Hematopoietic multipotent progenitor cell treated with erythropoietin and hydrocortisone succinate and interleukin-3 and kit ligand, for 6 days (in vitro differentiated cells): ENCODE data around the gene PSMA3.

ENCODE experiments used
- DNase-seq: peaks from one replicate; pipeline ENCODE4 v3.0.0-alpha.2; 2015

PSMA3 gene

GRCh38 chr14:58272588-58273372 lies 28.1 kb downstream of the PSMA3 start:
- peak; percentile 61 for DNase-seq

- no peak for DNase-seq
Measured at GRCh38 chr14:58274881-58275280, 30.2 kb downstream of the PSMA3 start.

GRCh38 chr14:58275527-58276190 lies 31.0 kb downstream of the PSMA3 start:
- no peak for DNase-seq

- no peak for DNase-seq
Measured at GRCh38 chr14:58276208-58276607, 31.6 kb downstream of the PSMA3 start.

GRCh38 chr14:58278177-58278576 lies 33.5 kb downstream of the PSMA3 start:
- DNase-seq, result no peak

GRCh38 chr14:58280954-58281787 lies 36.5 kb downstream of the PSMA3 start:
- DNase-seq, result peak; percentile 65

GRCh38 chr14:58281969-58282368 lies 37.3 kb downstream of the PSMA3 start:
- no peak for DNase-seq

GRCh38 chr14:58282925-58283593 lies 38.4 kb downstream of the PSMA3 start:
- no peak for DNase-seq

- DNase-seq, result no peak
Measured at GRCh38 chr14:58283730-58284129, 39.1 kb downstream of the PSMA3 start.

- DNase-seq, result no peak
Measured at GRCh38 chr14:58285132-58285531, 40.5 kb downstream of the PSMA3 start.

- DNase-seq, result no peak
Measured at GRCh38 chr14:58287607-58288042, 43.0 kb downstream of the PSMA3 start.

GRCh38 chr14:58288106-58288792 lies 43.6 kb downstream of the PSMA3 start:
- no peak for DNase-seq

GRCh38 chr14:58291646-58292045 lies 47.0 kb downstream of the PSMA3 start:
- DNase-seq, result peak; percentile 74

- no peak for DNase-seq
Measured at GRCh38 chr14:58292187-58292586, 47.5 kb downstream of the PSMA3 start.

- no peak for DNase-seq
Measured at GRCh38 chr14:58294201-58294600, 49.6 kb downstream of the PSMA3 start.

- peak; percentile 35 for DNase-seq
Measured at GRCh38 chr14:58296726-58297125, 52.1 kb downstream of the PSMA3 start.

- DNase-seq, result no peak
Measured at GRCh38 chr14:58297412-58297761, 52.7 kb downstream of the PSMA3 start.

- peak; percentile 100 for DNase-seq
Measured at GRCh38 chr14:58297762-58298476, 53.3 kb downstream of the PSMA3 start.

GRCh38 chr14:58298477-58299400 lies 54.1 kb downstream of the PSMA3 start, which contains the start of gene ARID4A:
ARID4A (plus strand) TSS chr14:58298555; CDS start chr14:58299855, 1,300 bp downstream.
- DNase-seq, result peak; percentile 43
